IMR-90 (cell line): Measurements from ENCODE around the gene IFNLR1.

Source experiments
- CEBPB ChIP-seq: IDR thresholded peaks from 2 replicates; pipeline ENCODE4 v1.6.1; 2012; ENCODE audit warnings: low read depth, low read length, improper control_type of control experiment
- CHD1 ChIP-seq: IDR thresholded peaks from 2 replicates; pipeline ENCODE4 v1.6.1; 2012; ENCODE audit warnings: low read depth, low read length, improper control_type of control experiment
- CTCF ChIP-seq: conservative IDR thresholded peaks from 2 replicates; pipeline ENCODE4 v1.5.1; 2012; ENCODE audit warnings: mild to moderate bottlenecking, low read depth, low read length, improper control_type of control experiment
- ELK1 ChIP-seq: fragments of 150-350 bp; IDR thresholded peaks from 2 replicates; pipeline ENCODE4 v1.6.1; 2016; ENCODE audit warnings: low read depth, mild to moderate bottlenecking, low read length, moderate library complexity, borderline replicate concordance
- FOS ChIP-seq: fragments of 150-350 bp; IDR thresholded peaks from 2 replicates; pipeline ENCODE4 v1.6.1; 2016; ENCODE audit warnings: low read depth, low read length
- MAFK ChIP-seq: IDR thresholded peaks from 2 replicates; pipeline ENCODE4 v1.6.1; 2012; ENCODE audit warnings: low read depth, low read length, improper control_type of control experiment
- MAZ ChIP-seq: IDR thresholded peaks from 2 replicates; pipeline ENCODE4 v1.6.1; 2012; ENCODE audit warnings: low read depth, mild to moderate bottlenecking, low read length, improper control_type of control experiment, moderate library complexity, borderline replicate concordance
- MXI1 ChIP-seq: IDR thresholded peaks from 2 replicates; pipeline ENCODE4 v1.6.1; 2012; ENCODE audit warnings: low read depth, mild to moderate bottlenecking, low read length, moderate library complexity, borderline replicate concordance
- NFE2L2 ChIP-seq: fragments of 150-350 bp; IDR thresholded peaks from 2 replicates; pipeline ENCODE4 v1.6.1; 2016; ENCODE audit warnings: low read depth, mild to moderate bottlenecking, low read length
- POLR2A ChIP-seq: IDR thresholded peaks from 2 replicates; pipeline ENCODE4 v1.6.1; 2012; ENCODE audit warnings: mild to moderate bottlenecking, low read depth, low read length
- RAD21 ChIP-seq: IDR thresholded peaks from 2 replicates; pipeline ENCODE4 v1.6.1; 2012; ENCODE audit warnings: low read length, improper control_type of control experiment
- RCOR1 ChIP-seq: IDR thresholded peaks from 2 replicates; pipeline ENCODE4 v1.6.1; 2012; ENCODE audit warnings: mild to moderate bottlenecking, low read length, improper control_type of control experiment; ENCODE audit not compliant: insufficient replicate concordance
- RFX5 ChIP-seq: IDR thresholded peaks from 2 replicates; pipeline ENCODE4 v1.8.0; 2012; ENCODE audit warnings: low read depth, mild to moderate bottlenecking, low read length, moderate library complexity
- USF2 ChIP-seq: fragments of 150-350 bp; IDR thresholded peaks from 2 replicates; pipeline ENCODE4 v1.6.1; 2017; ENCODE audit warnings: mild to moderate bottlenecking, antibody characterized with exemption, low read length, low read depth

DNA sequence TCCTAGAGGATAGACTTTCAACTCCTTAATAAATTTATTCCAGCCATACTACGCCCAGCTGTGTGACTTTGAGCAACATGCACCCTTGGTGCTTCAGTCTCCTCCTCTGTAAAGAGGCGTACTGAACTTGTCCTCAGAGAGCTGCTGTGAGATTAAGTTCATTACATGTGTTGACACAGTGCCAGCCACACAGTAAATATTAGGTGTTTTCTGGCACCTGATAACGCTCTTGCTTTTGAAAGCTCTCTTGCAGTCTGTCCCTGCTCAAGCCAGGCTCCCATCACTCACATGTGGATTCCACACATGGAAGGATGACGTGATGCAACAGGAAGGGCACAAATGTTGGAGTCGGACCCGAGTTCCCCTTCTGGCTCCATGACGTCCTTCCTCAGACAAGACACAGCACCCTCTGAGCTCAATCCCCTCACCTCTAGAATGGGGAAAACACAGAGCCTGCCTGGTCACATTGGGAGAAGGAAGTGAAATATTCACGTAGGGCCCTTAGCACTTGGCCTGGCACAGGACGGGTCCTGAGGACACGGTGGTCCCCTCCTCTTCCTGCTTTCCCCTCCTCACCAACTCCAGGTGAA, 7.7 kb downstream of the IFNLR1 start:
- no peak for TF ChIP-seq CTCF
- no peak for TF ChIP-seq POLR2A
- TF ChIP-seq CHD1, result no peak
- TF ChIP-seq MXI1, result no peak
- no peak for TF ChIP-seq ELK1
- TF ChIP-seq CEBPB, result no peak
- TF ChIP-seq FOS, result no peak
- no peak for TF ChIP-seq RCOR1
- TF ChIP-seq MAZ, result no peak
- TF ChIP-seq NFE2L2, result no peak
- TF ChIP-seq MAFK, result no peak
- TF ChIP-seq USF2, result no peak
- TF ChIP-seq RFX5, result no peak
- TF ChIP-seq RAD21, result no peak
